ENCODE measurements around the gene EN1.

Gene EN1

DNA sequence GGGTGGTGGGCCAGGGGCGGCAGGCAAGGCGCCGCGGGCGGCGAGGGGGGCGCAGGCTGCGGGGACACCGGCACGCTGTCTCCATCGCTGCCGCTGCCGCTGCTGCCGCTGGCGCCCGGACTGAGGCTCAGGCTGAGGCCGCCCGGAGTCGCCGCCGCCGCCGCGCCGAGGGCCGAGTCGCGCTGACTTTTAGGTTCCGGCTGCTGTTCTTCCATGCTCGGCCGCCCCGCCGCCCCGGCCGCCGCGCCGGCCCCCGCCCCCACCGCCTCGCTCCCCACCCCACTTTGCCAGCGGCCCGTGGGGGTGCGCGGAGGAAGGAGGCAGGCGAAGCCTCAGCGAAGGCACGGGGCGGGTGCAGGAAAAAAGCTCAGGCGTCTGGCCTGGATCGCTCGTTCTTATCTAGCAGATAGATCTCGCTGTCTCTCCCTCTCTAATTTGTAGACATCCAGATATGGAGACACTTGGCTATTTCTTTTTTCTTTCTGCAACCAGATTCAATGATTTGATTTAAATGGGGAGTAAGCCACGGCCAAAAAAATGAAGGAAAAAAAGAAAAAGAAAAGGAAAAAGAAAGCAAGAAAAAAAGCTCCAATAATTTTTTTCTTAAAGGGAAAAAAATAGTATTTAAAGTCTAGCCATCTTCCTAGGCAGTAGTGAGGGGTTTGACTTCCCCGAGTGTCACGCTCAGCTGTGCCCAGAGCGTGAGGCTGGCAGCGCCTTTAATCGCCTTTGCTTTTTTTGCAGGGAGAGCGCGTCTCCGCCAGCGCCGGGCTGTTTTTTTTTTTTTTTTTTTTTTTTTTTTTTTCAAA lies at the start of gene EN1:
Gene EN1, minus strand, starts transcription at position 696 of the 809 bp plus-strand sequence. Its CDS starts 481 bp downstream, at position 215.
- DNase-seq (ENCODE audit: low read depth): no peak

DNA sequence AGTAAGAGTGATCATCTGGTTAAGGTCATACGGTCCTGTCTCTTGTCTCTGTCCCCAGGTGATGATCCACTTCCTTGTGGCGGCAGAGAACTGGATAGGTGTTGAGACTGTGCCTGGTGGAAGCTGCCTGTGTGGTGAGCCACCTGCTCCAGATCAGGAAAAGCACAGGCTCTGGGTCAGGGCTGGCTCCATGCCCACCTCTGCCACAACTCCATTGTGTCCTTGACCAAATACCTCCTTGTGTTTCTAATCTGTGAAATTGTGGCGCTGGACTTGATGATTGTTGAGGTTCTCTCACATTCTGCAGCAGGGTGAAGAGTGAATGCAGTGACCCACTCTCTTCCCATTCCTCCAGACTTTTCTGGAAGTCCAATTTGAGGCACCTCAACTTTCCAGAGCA lies 45.7 kb upstream of the EN1 start:
- DNase-seq (ENCODE audit: low read depth): no peak

DNA sequence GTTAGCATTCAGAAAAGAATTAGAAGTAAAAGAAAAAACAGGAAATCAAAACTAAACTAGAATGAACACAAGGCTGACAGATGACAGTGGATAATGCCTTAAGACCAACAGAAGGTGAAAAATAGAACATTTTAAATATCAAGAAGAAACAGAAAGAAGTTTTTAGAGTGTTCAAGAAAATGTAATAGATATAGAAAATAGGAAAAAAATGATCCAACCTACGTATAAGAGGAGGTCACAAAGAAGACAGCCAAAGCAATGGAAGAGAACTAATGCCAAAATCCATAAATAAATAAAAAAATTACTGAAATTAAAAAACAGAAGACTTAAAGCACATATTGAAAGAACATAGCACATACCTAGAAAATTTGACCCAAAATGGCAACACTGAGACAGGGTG lies 42.5 kb upstream of the EN1 start:
- DNase-seq (ENCODE audit: low read depth): no peak

DNA sequence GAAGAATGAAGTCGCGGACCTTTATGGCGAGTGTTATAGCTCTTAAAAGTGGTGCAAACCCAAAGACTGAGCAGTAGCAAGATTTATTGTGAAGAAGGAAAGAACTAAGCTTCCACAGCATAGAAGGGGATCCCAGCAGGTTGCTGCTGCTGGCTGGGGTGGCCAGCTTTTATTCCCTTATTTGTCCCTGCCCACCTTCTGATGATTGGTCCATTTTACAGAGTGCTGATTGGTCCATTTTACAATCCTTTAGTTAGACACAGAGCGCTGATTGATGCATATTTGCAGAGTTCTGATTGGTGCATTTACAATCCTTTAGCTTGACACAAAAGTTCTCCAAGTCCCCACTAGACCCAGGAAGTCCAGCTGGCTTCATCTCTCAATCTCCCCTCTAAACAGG lies 36.3 kb upstream of the EN1 start:
- DNase-seq (ENCODE audit: low read depth): no peak

- DNase-seq (ENCODE audit: low read depth): peak; percentile 20
Observed at GRCh38 chr2:118882693-118883336, 35.4 kb upstream of the EN1 start.

DNA sequence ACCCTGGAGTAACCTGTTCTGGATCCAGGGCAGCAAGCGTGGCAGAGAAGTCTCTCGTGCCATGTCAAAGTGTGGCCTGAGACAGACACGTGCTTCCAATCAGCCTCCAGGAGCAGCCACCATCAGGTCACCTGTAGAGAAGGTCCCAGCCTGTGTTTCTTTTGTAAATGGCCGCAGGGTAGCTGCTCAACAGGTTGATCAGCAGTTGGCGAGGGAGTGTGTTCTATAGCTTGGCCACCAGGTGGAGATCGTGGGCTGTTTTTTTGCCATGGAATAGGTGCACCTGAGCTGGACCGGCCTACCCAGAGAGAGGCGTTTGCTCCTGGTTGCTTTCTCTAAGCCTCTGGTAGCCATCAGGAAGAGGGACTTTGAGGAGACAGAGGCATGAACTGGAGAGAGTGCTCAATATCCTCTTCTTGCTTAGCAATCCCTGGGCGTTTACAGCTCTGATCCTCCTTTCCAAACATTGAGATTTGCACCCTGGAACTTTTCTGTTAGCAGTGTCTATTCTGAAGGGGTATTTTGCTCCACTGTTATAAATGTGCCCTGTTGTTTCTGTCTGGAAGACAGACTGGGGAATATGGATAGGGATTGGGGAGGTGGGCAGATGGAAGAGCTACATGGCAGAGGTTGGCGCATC lies 34.2 kb upstream of the EN1 start:
- peak; percentile 28 for DNase-seq (ENCODE audit: low read depth)

DNA sequence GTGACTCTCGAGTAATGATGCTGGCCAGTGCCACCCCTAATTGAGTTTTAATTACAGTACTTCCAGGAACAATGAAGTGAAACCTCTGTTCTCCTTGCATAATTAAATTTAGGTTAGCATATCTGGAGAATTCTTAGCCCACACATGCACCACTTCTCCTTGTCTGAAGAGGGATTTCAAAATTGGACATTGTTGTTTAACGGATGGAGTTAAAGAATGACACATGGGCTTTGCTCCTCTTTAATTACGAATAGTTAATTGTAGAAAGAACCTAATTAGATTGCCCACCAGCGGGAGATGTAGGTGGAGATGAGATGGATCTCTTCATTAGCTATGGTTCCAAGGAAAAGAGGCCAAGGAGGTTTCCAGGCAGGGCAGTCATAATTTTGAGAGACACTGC lies 33.1 kb upstream of the EN1 start:
- no peak for DNase-seq (ENCODE audit: low read depth)

- no peak for DNase-seq (ENCODE audit: low read depth)
Observed at GRCh38 chr2:118878531-118879149, 31.2 kb upstream of the EN1 start.

DNA sequence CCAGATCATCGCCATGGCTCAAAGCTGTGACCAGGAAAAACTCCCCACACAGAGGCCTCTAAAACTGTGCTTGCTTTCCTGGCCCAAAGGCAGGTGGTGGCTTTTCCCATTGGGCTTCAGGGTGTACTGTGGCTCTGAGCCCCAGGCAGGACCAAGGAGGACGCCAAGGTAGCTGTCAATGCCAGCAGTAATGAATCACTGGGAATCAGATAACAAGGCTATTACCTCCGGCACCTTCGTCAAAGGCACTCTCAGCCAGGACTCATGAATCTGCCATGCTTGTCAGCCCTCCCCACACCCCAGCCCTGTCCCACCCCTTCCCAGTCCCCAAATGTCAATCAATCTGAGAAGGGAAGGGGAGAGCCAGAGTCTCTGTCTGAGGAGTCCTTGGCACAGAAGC lies 27.9 kb upstream of the EN1 start:
- no peak for DNase-seq (ENCODE audit: low read depth)

GRCh38 chr2:118874324-118874723 lies 26.9 kb upstream of the EN1 start:
- DNase-seq (ENCODE audit: low read depth): no peak

DNA sequence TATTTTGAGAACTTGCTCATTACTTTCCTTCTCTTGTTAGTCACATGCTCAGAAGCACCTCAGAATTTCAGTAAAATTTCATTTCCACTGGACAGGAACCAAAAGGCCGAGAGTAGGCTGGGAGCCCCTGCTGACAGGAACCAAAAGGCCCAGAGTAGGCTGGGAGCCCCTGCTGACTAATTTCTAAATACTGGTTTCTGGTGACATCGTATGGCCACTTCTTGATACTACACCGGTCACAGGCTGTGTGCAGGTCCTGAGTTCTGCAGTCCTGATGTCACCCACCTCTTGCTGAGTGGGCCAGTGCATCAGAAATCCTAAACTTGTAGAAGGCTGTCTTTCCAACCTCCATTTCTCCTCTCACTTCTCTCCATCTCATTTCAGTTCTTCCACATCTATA lies 17.7 kb upstream of the EN1 start:
- no peak for DNase-seq (ENCODE audit: low read depth)

DNA sequence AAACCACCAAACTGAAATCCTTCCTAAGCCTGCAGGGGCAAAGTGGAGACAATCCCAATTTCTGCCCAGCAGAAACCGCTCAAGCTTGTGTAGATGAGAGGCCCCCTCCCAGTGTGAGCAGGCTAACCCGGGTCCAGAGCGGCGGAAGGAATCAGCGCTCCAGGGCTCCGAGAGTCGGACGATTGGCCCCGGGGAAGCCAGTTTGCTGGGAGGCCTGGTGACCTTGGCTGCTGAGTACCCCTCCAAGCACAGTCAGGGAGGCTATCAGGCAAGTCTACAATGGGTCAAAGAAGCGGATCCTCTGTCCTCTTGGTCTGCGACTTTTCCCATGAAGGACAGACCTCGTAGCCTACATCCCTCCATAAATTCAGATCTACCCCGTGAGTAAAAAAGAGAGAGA lies 16.8 kb upstream of the EN1 start:
- no peak for DNase-seq (ENCODE audit: low read depth)

GRCh38 chr2:118861731-118862130 lies 14.3 kb upstream of the EN1 start:
- DNase-seq (ENCODE audit: low read depth): no peak

DNA sequence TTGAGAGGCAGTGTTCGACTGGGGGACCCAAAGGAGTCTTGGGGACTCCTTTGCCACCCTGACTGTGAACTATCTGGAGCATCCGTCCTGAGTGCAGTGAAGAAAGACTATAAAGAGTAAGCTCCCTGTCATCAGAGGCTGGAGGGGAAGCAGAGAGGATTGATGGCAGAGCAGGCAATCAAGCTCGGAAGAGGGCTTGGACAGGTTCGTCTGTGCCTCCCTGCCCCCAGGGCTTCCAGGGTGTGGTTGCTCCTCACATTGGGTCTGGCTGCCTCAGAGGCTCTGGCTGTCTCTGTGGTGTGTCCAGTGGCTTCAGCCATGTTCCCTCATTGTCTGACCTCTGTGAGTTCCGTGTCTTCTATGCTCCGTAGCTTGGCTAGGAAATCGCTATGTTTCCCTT lies 13.8 kb upstream of the EN1 start:
- no peak for DNase-seq (ENCODE audit: low read depth)

GRCh38 chr2:118860506-118860905 lies 13.1 kb upstream of the EN1 start:
- no peak for DNase-seq (ENCODE audit: low read depth)

DNA sequence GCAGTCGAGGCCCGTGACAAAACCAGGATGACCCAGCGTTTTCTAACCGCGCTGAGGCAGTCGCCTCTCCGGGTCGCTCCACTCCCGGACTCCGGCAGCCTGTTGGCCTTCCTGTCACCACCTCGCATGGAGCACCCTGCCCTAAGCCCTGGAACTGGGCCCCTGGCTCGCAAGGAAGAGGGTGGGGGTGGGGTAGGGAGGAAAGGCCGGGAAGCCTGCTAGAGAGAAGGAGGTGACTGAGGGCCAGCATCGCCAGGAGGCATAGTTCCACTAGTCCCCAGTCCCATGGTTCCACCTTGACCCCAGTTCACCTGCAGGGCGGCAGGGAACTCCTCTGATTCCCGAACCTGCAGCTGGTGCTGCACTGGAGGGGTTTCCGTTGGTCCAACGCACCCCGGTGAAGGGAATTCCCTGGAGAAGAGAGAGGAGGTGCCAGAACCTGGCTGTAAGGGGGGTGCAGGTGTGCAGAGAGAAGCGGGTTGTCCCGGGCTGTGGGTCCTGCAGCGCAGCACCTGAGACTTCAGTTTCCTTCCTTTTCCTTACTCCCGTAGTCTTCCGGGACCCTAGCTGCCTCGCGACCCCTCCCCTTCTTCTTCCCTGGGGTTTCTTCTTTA lies 11.8 kb upstream of the EN1 start:
- DNase-seq (ENCODE audit: low read depth): no peak

GRCh38 chr2:118858485-118859156 lies 11.2 kb upstream of the EN1 start:
- DNase-seq (ENCODE audit: low read depth): no peak

GRCh38 chr2:118857677-118858484 lies 10.4 kb upstream of the EN1 start:
- no peak for DNase-seq (ENCODE audit: low read depth)

GRCh38 chr2:118856978-118857676 lies 9.7 kb upstream of the EN1 start:
- no peak for DNase-seq (ENCODE audit: low read depth)

DNA sequence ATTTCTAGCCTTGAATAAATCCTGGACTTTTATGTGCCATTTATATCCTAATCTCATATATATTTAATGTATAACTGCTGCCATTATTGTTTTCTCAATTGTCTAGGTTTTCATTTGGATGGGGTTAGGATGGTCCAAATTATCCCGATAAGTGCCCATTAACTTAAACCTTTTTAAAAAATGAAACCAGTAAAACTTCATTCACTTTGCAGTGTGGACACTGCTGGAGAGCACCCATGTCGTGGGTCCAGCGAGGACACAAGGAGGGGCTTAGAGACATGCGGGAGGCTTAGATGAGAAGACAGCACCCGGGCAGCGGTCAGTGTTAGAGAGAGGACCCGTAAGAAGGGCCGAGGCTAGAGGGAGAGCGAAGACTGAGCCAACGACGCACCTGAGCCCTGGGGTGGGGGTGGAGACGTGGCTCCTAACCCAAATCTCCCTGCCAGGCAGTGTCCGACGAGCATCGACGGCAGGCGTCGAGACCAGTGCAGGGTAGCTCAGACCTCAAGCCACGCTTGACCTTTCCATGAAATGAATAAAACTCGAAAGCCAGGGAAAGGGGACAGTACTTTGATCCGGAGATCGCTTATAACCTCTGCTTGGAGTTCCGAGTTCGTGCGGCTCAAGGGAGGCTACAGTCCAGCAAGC lies 9.0 kb upstream of the EN1 start:
- DNase-seq (ENCODE audit: low read depth): no peak
